H1 (cell line): ENCODE data around the gene ASPG. TPM values are rescaled to one million over a fixed set of nuclear protein-coding genes. Genes with fewer than 3 reads are reported as not detected.

Experiments
- CTCF ChIA-PET: fragments of 300-600 bp; sonication (Branson Sonifier 250); formaldehyde crosslinking; loops from one replicate; lab custom pipeline; 2021; ENCODE audit not compliant: partially characterized antibody; lab: Charles Lee
- POLR2A ChIA-PET: fragments of 300-600 bp; sonication (Branson Sonifier 250); formaldehyde crosslinking; loops from one replicate; lab custom pipeline; 2021; ENCODE audit warnings: inconsistent platforms; ENCODE audit not compliant: partially characterized antibody; lab: Charles Lee
- DNase-seq, 2 experiments: peaks; one replicate each; pipeline versions ENCODE4 v3.0.0 to v3.0.0-alpha.2; 2010 to 2022; ENCODE audit warnings: low spot score in 2 of 2, low read depth in 1 of 2, mixed read lengths in 1 of 2
- FAIRE-seq: peaks from 2 replicates; lab custom pipeline; 2011; peaks lifted over from hg19 to GRCh38; lab: Jason Lieb, UNC
- H2AFZ ChIP-seq: 2 replicates; pipeline ENCODE4 v1.8.1; 2012; ENCODE audit warnings: low read length, inconsistent platforms
- H2AK5ac ChIP-seq: 2 replicates; pipeline ENCODE4 v1.6.1; 2013; ENCODE audit warnings: low read depth, low read length
- H2BK120ac ChIP-seq: replicated peaks from 2 replicates; pipeline ENCODE3; 2013; ENCODE audit warnings: low read depth, low read length, inconsistent platforms
- H2BK12ac ChIP-seq: 2 replicates; pipeline ENCODE4 v1.6.1; 2013; ENCODE audit warnings: low read depth, low read length
- H2BK15ac ChIP-seq: 2 replicates; pipeline ENCODE4 v1.6.1; 2013; ENCODE audit warnings: low read length
- H2BK20ac ChIP-seq: 2 replicates; pipeline ENCODE4 v1.6.1; 2013; ENCODE audit warnings: low read length
- H2BK5ac ChIP-seq: 2 replicates; pipeline ENCODE4 v1.6.1; 2013; ENCODE audit warnings: low read depth, low read length
- H3K14ac ChIP-seq: 2 replicates; pipeline ENCODE4 v1.6.1; 2013; ENCODE audit warnings: inconsistent platforms; ENCODE audit not compliant: insufficient read length
- H3K18ac ChIP-seq: 2 replicates; pipeline ENCODE4 v1.6.1; 2013; ENCODE audit warnings: low read length; ENCODE audit errors: extremely low read depth
- H3K23ac ChIP-seq: 2 replicates; pipeline ENCODE4 v1.6.1; 2013; ENCODE audit warnings: inconsistent platforms; ENCODE audit not compliant: insufficient read length
- H3K23me2 ChIP-seq: 2 replicates; pipeline ENCODE4 v1.6.1; 2013; ENCODE audit warnings: low read depth, low read length
- H3K27ac ChIP-seq: 2 replicates; pipeline ENCODE4 v1.6.1; 2011; ENCODE audit warnings: low read depth, low read length, inconsistent platforms
- H3K27me3 ChIP-seq, 4 experiments: replicated peaks in 1 of 4; 1 replicate in 1 of 4; 2 replicates in 3 of 4; pipeline versions ENCODE4 v1.6.1 to v1.8.1; 2011 to 2013; ENCODE audit warnings: low read length in 3 of 4, mild to moderate bottlenecking in 3 of 4, inconsistent platforms in 2 of 4, mixed read lengths in 2 of 4, moderate library complexity in 1 of 4; ENCODE audit not compliant: control insufficient read depth in 3 of 4, insufficient read depth in 3 of 4; ENCODE audit errors: extremely low read depth in 1 of 4
- H3K36me3 ChIP-seq, 4 experiments: 2 replicates each; pipeline versions ENCODE4 v1.6.1 to v1.8.1; 2011 to 2013; ENCODE audit warnings: mild to moderate bottlenecking in 4 of 4, low read length in 3 of 4, moderate library complexity in 2 of 4, control low read depth in 1 of 4, inconsistent platforms in 1 of 4; ENCODE audit not compliant: insufficient read depth in 4 of 4, control insufficient read depth in 2 of 4
- H3K4ac ChIP-seq: replicated peaks from 2 replicates; pipeline ENCODE3; 2013; ENCODE audit warnings: low read length, low read depth, mixed read lengths, inconsistent platforms; ENCODE audit not compliant: insufficient read length
- H3K4me1 ChIP-seq, 4 experiments: replicated peaks in 1 of 4; 1 replicate in 1 of 4; 2 replicates in 3 of 4; pipeline versions ENCODE4 v1.6.1 to v1.8.1; 2011 to 2013; ENCODE audit warnings: low read length in 3 of 4, inconsistent platforms in 2 of 4, mixed read lengths in 1 of 4; ENCODE audit not compliant: insufficient read depth in 4 of 4, control insufficient read depth in 3 of 4
- H3K4me2 ChIP-seq, 2 experiments: 2 replicates each; pipeline versions ENCODE4 v1.6.1 to v1.8.1; 2011 to 2013; ENCODE audit warnings: low read depth in 2 of 2, low read length in 2 of 2, control low read depth in 1 of 2, inconsistent platforms in 1 of 2, mild to moderate bottlenecking in 1 of 2; ENCODE audit not compliant: insufficient read depth in 1 of 2
- H3K4me3 ChIP-seq, 4 experiments: fragments of 200-600, 300-600 bp in 1 of 4; sonication (generic), shearing (Covaris generic), sonication (Bioruptor Twin) in 1 of 4; 2 replicates each; pipeline versions ENCODE4 v1.5.1 to v1.8.1; 2011 to 2016; ENCODE audit warnings: low read length in 4 of 4, low read depth in 3 of 4, control low read depth in 2 of 4, inconsistent platforms in 2 of 4, mild to moderate bottlenecking in 2 of 4, mixed read lengths in 1 of 4, moderate library complexity in 1 of 4; ENCODE audit not compliant: insufficient read depth in 2 of 4; ENCODE audit errors: extremely low read depth in 1 of 4
- H3K56ac ChIP-seq: replicated peaks from 2 replicates; pipeline ENCODE3; 2013; ENCODE audit warnings: low read depth, mild to moderate bottlenecking, mixed read lengths, low read length, inconsistent platforms; ENCODE audit not compliant: insufficient read length
- H3K79me1 ChIP-seq: 2 replicates; pipeline ENCODE4 v1.6.1; 2013; ENCODE audit warnings: low read depth, low read length, control low read depth
- H3K79me2 ChIP-seq, 2 experiments: 2 replicates each; pipeline versions ENCODE4 v1.6.1 to v1.8.1; 2012 to 2013; ENCODE audit warnings: low read length in 2 of 2, mild to moderate bottlenecking in 2 of 2, inconsistent platforms in 1 of 2; ENCODE audit not compliant: insufficient read depth in 2 of 2, control insufficient read depth in 1 of 2
- H3K9ac ChIP-seq, 4 experiments: replicated peaks in 1 of 4; 1 replicate in 1 of 4; 2 replicates in 3 of 4; pipeline versions ENCODE4 v1.6.1 to v1.8.1; 2011 to 2013; ENCODE audit warnings: low read depth in 3 of 4, low read length in 3 of 4, control low read depth in 2 of 4, mild to moderate bottlenecking in 2 of 4, moderate library complexity in 2 of 4, inconsistent platforms in 1 of 4; ENCODE audit errors: extremely low read depth in 1 of 4
- H3K9me3 ChIP-seq, 2 experiments: 2 replicates each; pipeline versions ENCODE4 v1.6.1 to v1.8.1; 2012 to 2013; ENCODE audit warnings: mild to moderate bottlenecking in 2 of 2, moderate library complexity in 2 of 2, control low read depth in 1 of 2, inconsistent platforms in 1 of 2, low read depth in 1 of 2, low read length in 1 of 2, mixed read lengths in 1 of 2; ENCODE audit not compliant: insufficient read depth in 2 of 2
- H4K20me1 ChIP-seq, 2 experiments: replicated peaks in 1 of 2; 2 replicates each; pipeline versions ENCODE3 to v1.8.1; 2011 to 2013; ENCODE audit warnings: inconsistent platforms in 2 of 2, low read length in 2 of 2, mild to moderate bottlenecking in 1 of 2; ENCODE audit not compliant: insufficient read depth in 2 of 2, control insufficient read depth in 1 of 2
- H4K5ac ChIP-seq: 2 replicates; pipeline ENCODE4 v1.6.1; 2013; ENCODE audit warnings: low read length, low read depth, mixed read lengths, inconsistent platforms; ENCODE audit not compliant: insufficient read length
- H4K8ac ChIP-seq: 2 replicates; pipeline ENCODE4 v1.8.0; 2013; ENCODE audit warnings: mild to moderate bottlenecking, moderate library complexity, low read length, inconsistent platforms; ENCODE audit not compliant: insufficient read depth; ENCODE audit errors: extremely low read depth
- H4K91ac ChIP-seq: replicated peaks from 2 replicates; pipeline ENCODE3; 2013; ENCODE audit warnings: low read length, mixed read lengths, inconsistent platforms; ENCODE audit not compliant: insufficient read length
- ATF2 ChIP-seq: IDR thresholded peaks from 2 replicates; pipeline ENCODE4 v1.6.1; 2012; ENCODE audit warnings: low read length, inconsistent platforms
- BRCA1 ChIP-seq: IDR thresholded peaks from 2 replicates; pipeline ENCODE4 v1.6.1; 2012; ENCODE audit warnings: low read depth, low read length, improper control_type of control experiment
- RBBP5 ChIP-seq: IDR thresholded peaks from 2 replicates; pipeline ENCODE4 v1.7.1; 2012; ENCODE audit warnings: low read depth, mild to moderate bottlenecking, inconsistent platforms, low read length, moderate library complexity, borderline replicate concordance
- WGBS, 2 experiments: shearing (Covaris generic) in 1 of 2; methylation state at CpG; one replicate each; pipeline versions ENCODE4 v1.1.6 to v1.1.7; 2013 to 2015; ENCODE audit warnings: low lambda C conversion rate in 2 of 2, mixed read lengths in 2 of 2, inconsistent platforms in 1 of 2, low coverage in 1 of 2, missing lambda C conversion rate in 1 of 2; ENCODE audit not compliant: insufficient replicate concordance in 2 of 2, insufficient coverage in 1 of 2, insufficient read length in 1 of 2; ENCODE audit errors: extremely low coverage in 1 of 2, missing lambda C conversion rate in 1 of 2; 5-methylcytosine and 5-hydroxymethylcytosine counted together
- polyA plus RNA-seq, 7 experiments: library from polyadenylated mRNA; depleted of rRNA in 3 of 7; stranded (reverse) in 5 of 7; unstranded in 2 of 7; fragments of >200 nt in 5 of 7; fragments of 200-250 nt in 2 of 7; gene quantifications; 1 replicate in 5 of 7; 2 replicates in 1 of 7; 4 replicates in 1 of 7; pipeline versions ENCODE4 v1.2.1 to v1.2.3, GENCODE V29; 2011 to 2013; ENCODE audit warnings: missing spikeins in 2 of 7, mixed read lengths in 2 of 7
- total RNA-seq: library from RNA; stranded (reverse); fragmentation: NEBNext Ultra II Directional; extraction: Animal tissue kit (Norgen Biotek cat#: 25700); gene quantifications from 2 replicates; pipeline ENCODE4 v1.2.1, GENCODE V29; 2021

Gene ASPG
- total and polyA plus RNA-seq, 2 of the 8 experiments (the other 6 are each of a cell fraction or from before 2014, with no cell fraction given): 0.34 to 0.59 TPM

GRCh38 chr14:104156142-104156541 is 70.6 kb downstream of the ASPG start:
- CTCF ChIA-PET: interaction anchor here (0.7 to 3.0 kb wide), 3 partner anchors 11 to 139 kb away, joined by 3 to 16 read pairs (median 3); no protein-coding TSS in a partner anchor

More at GRCh38 chr14:104156142-104156541, 70.6 kb downstream of the ASPG start:
- no peaks in the 10 kb centered on the region for H3K9me3 ChIP-seq
- no peak overlapping the region for H2BK15ac ChIP-seq
- no peak overlapping the region for H3K9ac ChIP-seq
- H3K23me2 ChIP-seq: no peaks in the 10 kb centered on the region
- peaks cover 0 to 5% (median 1%) of the 10 kb centered on the region in 4 experiments; a peak in 4 of 7 replicates for H3K4me1 ChIP-seq
- H3K36me3 ChIP-seq: peaks cover 0 to 13% (median 10%) of the 10 kb centered on the region in 4 experiments; a peak in 4 of 8 replicates
- H2AFZ ChIP-seq: no peak overlapping the region
- no peak overlapping the region for H3K23ac ChIP-seq
- no peak overlapping the region for H3K4ac ChIP-seq
- H3K27ac ChIP-seq: no peak overlapping the region
- H3K4me3 ChIP-seq: no peak overlapping the region
- no peak for DNase-seq
- no peak overlapping the region for H4K5ac ChIP-seq
- H3K14ac ChIP-seq: no peak overlapping the region
- no peak overlapping the region for H2BK20ac ChIP-seq
- no peak overlapping the region for H4K8ac ChIP-seq
- POLR2A ChIA-PET: no interaction called here
- H2BK12ac ChIP-seq: no peak overlapping the region
- no peak for FAIRE-seq
- peaks cover 2 to 19% of the 10 kb centered on the region in 2 experiments for H4K20me1 ChIP-seq
- H4K91ac ChIP-seq: no peak overlapping the region
- no peaks in the 10 kb centered on the region for H3K27me3 ChIP-seq
- H3K79me1 ChIP-seq: peaks cover 30% of the 10 kb centered on the region
- no peak overlapping the region for H3K18ac ChIP-seq
- TF ChIP-seq ATF2: no peak
- no peak for TF ChIP-seq BRCA1
- TF ChIP-seq RBBP5: no peak
- H3K56ac ChIP-seq: no peak overlapping the region
- peaks cover 0 to 25% of the 10 kb centered on the region in 2 experiments; a peak in 3 of 4 replicates for H3K79me2 ChIP-seq
- no peak overlapping the region for H2AK5ac ChIP-seq
- WGBS, 2 experiments: 86% methylated on average over 4 of the region's 5 CpGs; no CpG with 5 or more reads in 1 of the 2 experiments
- no peak overlapping the region for H3K4me2 ChIP-seq
- no peak overlapping the region for H2BK5ac ChIP-seq
- H2BK120ac ChIP-seq: no peak overlapping the region
